H1 (cell line): Measurements from ENCODE around the gene LRRC27. TPM values are rescaled to one million over a fixed set of nuclear protein-coding genes. Genes with fewer than 3 reads are reported as not detected.
A peak's percentile ranks its signal among the peaks of the same experiment; 100 is the strongest.

Source experiments
- CTCF ChIA-PET: fragments of 300-600 bp; sonication (Branson Sonifier 250); formaldehyde crosslinking; loops from one replicate; lab custom pipeline; 2021; ENCODE audit not compliant: partially characterized antibody; lab: Charles Lee
- POLR2A ChIA-PET: fragments of 300-600 bp; sonication (Branson Sonifier 250); formaldehyde crosslinking; loops from one replicate; lab custom pipeline; 2021; ENCODE audit warnings: inconsistent platforms; ENCODE audit not compliant: partially characterized antibody; lab: Charles Lee
- DNase-seq, 2 experiments: peaks; one replicate each; pipeline versions ENCODE4 v3.0.0 to v3.0.0-alpha.2; 2010 to 2022; ENCODE audit warnings: low spot score in 2 of 2, low read depth in 1 of 2, mixed read lengths in 1 of 2
- FAIRE-seq: peaks from 2 replicates; lab custom pipeline; 2011; peaks lifted over from hg19 to GRCh38; lab: Jason Lieb, UNC
- H2AFZ ChIP-seq: 2 replicates; pipeline ENCODE4 v1.8.1; 2012; ENCODE audit warnings: low read length, inconsistent platforms
- H2AK5ac ChIP-seq: 2 replicates; pipeline ENCODE4 v1.6.1; 2013; ENCODE audit warnings: low read depth, low read length
- H2BK120ac ChIP-seq: replicated peaks from 2 replicates; pipeline ENCODE3; 2013; ENCODE audit warnings: low read depth, low read length, inconsistent platforms
- H2BK12ac ChIP-seq: 2 replicates; pipeline ENCODE4 v1.6.1; 2013; ENCODE audit warnings: low read depth, low read length
- H2BK15ac ChIP-seq: 2 replicates; pipeline ENCODE4 v1.6.1; 2013; ENCODE audit warnings: low read length
- H2BK20ac ChIP-seq: 2 replicates; pipeline ENCODE4 v1.6.1; 2013; ENCODE audit warnings: low read length
- H2BK5ac ChIP-seq: 2 replicates; pipeline ENCODE4 v1.6.1; 2013; ENCODE audit warnings: low read depth, low read length
- H3K14ac ChIP-seq: 2 replicates; pipeline ENCODE4 v1.6.1; 2013; ENCODE audit warnings: inconsistent platforms; ENCODE audit not compliant: insufficient read length
- H3K18ac ChIP-seq: 2 replicates; pipeline ENCODE4 v1.6.1; 2013; ENCODE audit warnings: low read length; ENCODE audit errors: extremely low read depth
- H3K23ac ChIP-seq: 2 replicates; pipeline ENCODE4 v1.6.1; 2013; ENCODE audit warnings: inconsistent platforms; ENCODE audit not compliant: insufficient read length
- H3K23me2 ChIP-seq: 2 replicates; pipeline ENCODE4 v1.6.1; 2013; ENCODE audit warnings: low read depth, low read length
- H3K27ac ChIP-seq: 2 replicates; pipeline ENCODE4 v1.6.1; 2011; ENCODE audit warnings: low read depth, low read length, inconsistent platforms
- H3K27me3 ChIP-seq, 4 experiments: replicated peaks in 1 of 4; 1 replicate in 1 of 4; 2 replicates in 3 of 4; pipeline versions ENCODE4 v1.6.1 to v1.8.1; 2011 to 2013; ENCODE audit warnings: low read length in 3 of 4, mild to moderate bottlenecking in 3 of 4, inconsistent platforms in 2 of 4, mixed read lengths in 2 of 4, moderate library complexity in 1 of 4; ENCODE audit not compliant: control insufficient read depth in 3 of 4, insufficient read depth in 3 of 4; ENCODE audit errors: extremely low read depth in 1 of 4
- H3K36me3 ChIP-seq, 4 experiments: 2 replicates each; pipeline versions ENCODE4 v1.6.1 to v1.8.1; 2011 to 2013; ENCODE audit warnings: mild to moderate bottlenecking in 4 of 4, low read length in 3 of 4, moderate library complexity in 2 of 4, control low read depth in 1 of 4, inconsistent platforms in 1 of 4; ENCODE audit not compliant: insufficient read depth in 4 of 4, control insufficient read depth in 2 of 4
- H3K4ac ChIP-seq: replicated peaks from 2 replicates; pipeline ENCODE3; 2013; ENCODE audit warnings: low read length, low read depth, mixed read lengths, inconsistent platforms; ENCODE audit not compliant: insufficient read length
- H3K4me1 ChIP-seq, 4 experiments: replicated peaks in 1 of 4; 1 replicate in 1 of 4; 2 replicates in 3 of 4; pipeline versions ENCODE4 v1.6.1 to v1.8.1; 2011 to 2013; ENCODE audit warnings: low read length in 3 of 4, inconsistent platforms in 2 of 4, mixed read lengths in 1 of 4; ENCODE audit not compliant: insufficient read depth in 4 of 4, control insufficient read depth in 3 of 4
- H3K4me2 ChIP-seq, 2 experiments: 2 replicates each; pipeline versions ENCODE4 v1.6.1 to v1.8.1; 2011 to 2013; ENCODE audit warnings: low read depth in 2 of 2, low read length in 2 of 2, control low read depth in 1 of 2, inconsistent platforms in 1 of 2, mild to moderate bottlenecking in 1 of 2; ENCODE audit not compliant: insufficient read depth in 1 of 2
- H3K4me3 ChIP-seq, 4 experiments: fragments of 200-600, 300-600 bp in 1 of 4; sonication (generic), shearing (Covaris generic), sonication (Bioruptor Twin) in 1 of 4; 2 replicates each; pipeline versions ENCODE4 v1.5.1 to v1.8.1; 2011 to 2016; ENCODE audit warnings: low read length in 4 of 4, low read depth in 3 of 4, control low read depth in 2 of 4, inconsistent platforms in 2 of 4, mild to moderate bottlenecking in 2 of 4, mixed read lengths in 1 of 4, moderate library complexity in 1 of 4; ENCODE audit not compliant: insufficient read depth in 2 of 4; ENCODE audit errors: extremely low read depth in 1 of 4
- H3K56ac ChIP-seq: replicated peaks from 2 replicates; pipeline ENCODE3; 2013; ENCODE audit warnings: low read depth, mild to moderate bottlenecking, mixed read lengths, low read length, inconsistent platforms; ENCODE audit not compliant: insufficient read length
- H3K79me1 ChIP-seq: 2 replicates; pipeline ENCODE4 v1.6.1; 2013; ENCODE audit warnings: low read depth, low read length, control low read depth
- H3K79me2 ChIP-seq, 2 experiments: 2 replicates each; pipeline versions ENCODE4 v1.6.1 to v1.8.1; 2012 to 2013; ENCODE audit warnings: low read length in 2 of 2, mild to moderate bottlenecking in 2 of 2, inconsistent platforms in 1 of 2; ENCODE audit not compliant: insufficient read depth in 2 of 2, control insufficient read depth in 1 of 2
- H3K9ac ChIP-seq, 4 experiments: replicated peaks in 1 of 4; 1 replicate in 1 of 4; 2 replicates in 3 of 4; pipeline versions ENCODE4 v1.6.1 to v1.8.1; 2011 to 2013; ENCODE audit warnings: low read depth in 3 of 4, low read length in 3 of 4, control low read depth in 2 of 4, mild to moderate bottlenecking in 2 of 4, moderate library complexity in 2 of 4, inconsistent platforms in 1 of 4; ENCODE audit errors: extremely low read depth in 1 of 4
- H3K9me3 ChIP-seq, 2 experiments: 2 replicates each; pipeline versions ENCODE4 v1.6.1 to v1.8.1; 2012 to 2013; ENCODE audit warnings: mild to moderate bottlenecking in 2 of 2, moderate library complexity in 2 of 2, control low read depth in 1 of 2, inconsistent platforms in 1 of 2, low read depth in 1 of 2, low read length in 1 of 2, mixed read lengths in 1 of 2; ENCODE audit not compliant: insufficient read depth in 2 of 2
- H4K20me1 ChIP-seq, 2 experiments: replicated peaks in 1 of 2; 2 replicates each; pipeline versions ENCODE3 to v1.8.1; 2011 to 2013; ENCODE audit warnings: inconsistent platforms in 2 of 2, low read length in 2 of 2, mild to moderate bottlenecking in 1 of 2; ENCODE audit not compliant: insufficient read depth in 2 of 2, control insufficient read depth in 1 of 2
- H4K5ac ChIP-seq: 2 replicates; pipeline ENCODE4 v1.6.1; 2013; ENCODE audit warnings: low read length, low read depth, mixed read lengths, inconsistent platforms; ENCODE audit not compliant: insufficient read length
- H4K8ac ChIP-seq: 2 replicates; pipeline ENCODE4 v1.8.0; 2013; ENCODE audit warnings: mild to moderate bottlenecking, moderate library complexity, low read length, inconsistent platforms; ENCODE audit not compliant: insufficient read depth; ENCODE audit errors: extremely low read depth
- H4K91ac ChIP-seq: replicated peaks from 2 replicates; pipeline ENCODE3; 2013; ENCODE audit warnings: low read length, mixed read lengths, inconsistent platforms; ENCODE audit not compliant: insufficient read length
- CEBPB ChIP-seq: IDR thresholded peaks from 2 replicates; pipeline ENCODE4 v1.6.1; 2012; ENCODE audit warnings: low read depth, low read length
- POLR2A ChIP-seq, 2 experiments: IDR thresholded peaks; 1 replicate in 1 of 2; 2 replicates in 1 of 2; pipeline ENCODE4 v1.6.1; 2011; ENCODE audit warnings: low read depth in 2 of 2, low read length in 2 of 2, mild to moderate bottlenecking in 2 of 2; ENCODE audit errors: control extremely low read depth in 1 of 2
- SUZ12 ChIP-seq: fragments of 200-600 bp; sonication (generic); IDR thresholded peaks from 2 replicates; pipeline ENCODE4 v1.6.1; 2012; ENCODE audit warnings: mild to moderate bottlenecking, inconsistent platforms, low read length, moderate library complexity, mixed read lengths
- WGBS, 2 experiments: shearing (Covaris generic) in 1 of 2; methylation state at CpG; one replicate each; pipeline versions ENCODE4 v1.1.6 to v1.1.7; 2013 to 2015; ENCODE audit warnings: low lambda C conversion rate in 2 of 2, mixed read lengths in 2 of 2, inconsistent platforms in 1 of 2, low coverage in 1 of 2, missing lambda C conversion rate in 1 of 2; ENCODE audit not compliant: insufficient replicate concordance in 2 of 2, insufficient coverage in 1 of 2, insufficient read length in 1 of 2; ENCODE audit errors: extremely low coverage in 1 of 2, missing lambda C conversion rate in 1 of 2; 5-methylcytosine and 5-hydroxymethylcytosine counted together
- polyA plus RNA-seq, 7 experiments: library from polyadenylated mRNA; depleted of rRNA in 3 of 7; stranded (reverse) in 5 of 7; unstranded in 2 of 7; fragments of >200 nt in 5 of 7; fragments of 200-250 nt in 2 of 7; gene quantifications; 1 replicate in 5 of 7; 2 replicates in 1 of 7; 4 replicates in 1 of 7; pipeline versions ENCODE4 v1.2.1 to v1.2.3, GENCODE V29; 2011 to 2013; ENCODE audit warnings: missing spikeins in 2 of 7, mixed read lengths in 2 of 7
- total RNA-seq: library from RNA; stranded (reverse); fragmentation: NEBNext Ultra II Directional; extraction: Animal tissue kit (Norgen Biotek cat#: 25700); gene quantifications from 2 replicates; pipeline ENCODE4 v1.2.1, GENCODE V29; 2021

The LRRC27 gene
- total and polyA plus RNA-seq, 2 of the 8 experiments (the other 6 are each of a cell fraction or from before 2014, with no cell fraction given), result 1.2 to 3.8 TPM

GRCh38 chr10:132283604-132284382 lies 48.2 kb upstream of the LRRC27 start:
- Histone ChIP-seq H4K5ac (no peak overlapping the region), H3K18ac (no peak overlapping the region), H3K9me3 (no peaks in the 10 kb centered on the region; a peak in 1 of 4 replicates), H4K8ac (peak overlapping the region; percentile 53; the same call in 1 of the 2 replicates), H2BK120ac (no peak overlapping the region), H2BK12ac (no peak overlapping the region), H3K4me2 (no peak overlapping the region), H4K20me1 (peaks cover 0 to 7% of the 10 kb centered on the region in 2 experiments), H3K79me2 (no peaks in the 10 kb centered on the region), H3K4me3 (no peak overlapping the region), H3K4ac (no peak overlapping the region), H3K27ac (no peak overlapping the region), H3K23ac (no peak overlapping the region), H3K36me3 (no peaks in the 10 kb centered on the region), H3K56ac (no peak overlapping the region), H2BK20ac (no peak overlapping the region), H3K23me2 (no peaks in the 10 kb centered on the region), H4K91ac (peak overlapping the region; percentile 27), H2BK5ac (no peak overlapping the region), H3K9ac (no peak overlapping the region), H3K14ac (no peak overlapping the region), H2AFZ (no peak overlapping the region), H2BK15ac (no peak overlapping the region), H3K27me3 (no peaks in the 10 kb centered on the region), H3K79me1 (no peaks in the 10 kb centered on the region), H2AK5ac (no peak overlapping the region), H3K4me1 (peaks cover 0 to 2% (median 0%) of the 10 kb centered on the region in 4 experiments; a peak in 1 of 7 replicates)
- WGBS, 2 experiments, result 89% methylated on average over 16 of the region's 24 CpGs; no CpG with 5 or more reads in 1 of the 2 experiments
- DNase-seq (no peak), FAIRE-seq (no peak)
- CTCF ChIA-PET, result interaction anchor here (2.1 kb wide), 1 partner anchor 14 kb away, joined by 9 read pairs; no protein-coding TSS in a partner anchor
- POLR2A ChIA-PET, result no interaction called here
- TF ChIP-seq SUZ12 (no peak), POLR2A (IDR thresholded peaks at IDR 0.05; ENCODE audit: control extremely low read depth in 1 of 2, low read depth in 2 of 2, low read length in 2 of 2) (no peak), CEBPB (no peak)
